T-helper 17 cell (primary cell): ENCODE measurements around the gene KIAA0753. TPM values are rescaled to one million over a fixed set of nuclear protein-coding genes. Genes with fewer than 3 reads are reported as not detected.

Experiments used
- ATAC-seq: fragments of 150-1000 bp; cut with Tn5 transposase; 2 replicates; pipeline ENCODE4 v1.10.0; 2021; ENCODE audit warnings: mild to moderate bottlenecking, moderate library complexity
- DNase-seq, 3 donors: peaks; one replicate each; pipeline versions ENCODE4 v3.0.0 to v3.0.0-alpha.2; 2020 to 2021
- H3K9me3 ChIP-seq: one replicate; pipeline ENCODE4 v1.7.0; 2013; ENCODE audit warnings: low read length, mild to moderate bottlenecking; ENCODE audit not compliant: control insufficient read depth, poor library complexity, severe bottlenecking
- H3K27ac Mint-ChIP-seq: one replicate; pipeline ENCODE4 v1.8.0; 2022; ENCODE audit warnings: mild to moderate bottlenecking, moderate library complexity, mixed read lengths
- H3K27me3 Mint-ChIP-seq: one replicate; pipeline ENCODE4 v1.8.0; 2022; ENCODE audit warnings: mixed read lengths
- H3K36me3 Mint-ChIP-seq: one replicate; pipeline ENCODE4 v1.8.0; 2022; ENCODE audit warnings: low read depth, mixed read lengths
- H3K4me1 Mint-ChIP-seq: one replicate; pipeline ENCODE4 v1.8.0; 2022; ENCODE audit warnings: mild to moderate bottlenecking, mixed read lengths
- H3K4me3 Mint-ChIP-seq: one replicate; pipeline ENCODE4 v1.8.0; 2022; ENCODE audit warnings: mild to moderate bottlenecking, moderate library complexity, mixed read lengths
- total RNA-seq, 4 donors: library from RNA in 2 of 4; stranded (reverse) in 2 of 4; gene quantifications; one replicate each; pipeline ENCODE4 v1.2.3 and lab custom pipeline; 2022 to 2026

KIAA0753 gene
- total RNA-seq (10 to 100 TPM; 10.8 to 12.1 TPM), total RNA-seq (lab: John Stamatoyannopoulos, UW) (12.6 to 23.2 reads per million in 2 donors)

DNA sequence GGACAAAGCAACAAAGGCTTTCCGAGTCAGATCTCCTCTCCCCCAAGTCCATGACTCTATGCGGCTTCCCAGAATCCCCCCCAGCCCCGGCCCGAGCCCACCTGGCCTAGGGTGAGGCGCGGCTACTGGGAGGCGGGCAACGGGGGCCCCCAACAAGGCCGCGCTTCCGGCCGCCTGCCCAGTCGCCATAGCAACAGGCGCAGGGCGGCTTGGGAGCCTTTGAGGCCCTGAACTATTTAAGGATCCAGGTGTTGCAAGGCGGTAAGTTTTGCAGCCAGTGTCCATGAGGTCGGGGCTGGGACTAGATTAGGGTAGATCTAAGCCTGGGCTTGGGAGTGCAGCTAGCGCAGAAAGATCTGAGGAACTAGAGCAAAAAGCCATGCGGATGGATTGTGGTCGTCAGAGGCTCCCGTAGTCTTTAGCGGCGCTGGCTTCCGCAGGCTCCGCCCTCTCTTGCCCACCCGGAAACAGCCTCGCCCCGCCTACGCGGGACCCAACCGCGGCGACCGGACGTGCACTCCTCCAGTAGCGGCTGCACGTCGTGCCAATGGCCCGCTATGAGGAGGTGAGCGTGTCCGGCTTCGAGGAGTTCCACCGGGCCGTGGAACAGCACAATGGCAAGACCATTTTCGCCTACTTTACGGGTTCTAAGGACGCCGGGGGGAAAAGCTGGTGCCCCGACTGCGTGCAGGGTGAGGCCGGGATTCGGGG, at the start of gene KIAA0753, which contains the start of gene TXNDC17:
Gene KIAA0753, minus strand, starts transcription at position 176 of the 711 bp plus-strand sequence. CDS start 5,608 bp downstream, outside the sequence.
Gene TXNDC17, plus strand, starts transcription at position 525 of the 711 bp plus-strand sequence. Its CDS starts 23 bp downstream, at position 548.
- Mint-ChIP-seq H3K27ac (peak within 1 kb of the TSS; percentile 95), H3K4me3 (peak within 1 kb of the TSS; percentile 94), H3K27me3 (no peaks in the 10 kb centered on the region), H3K36me3 (no peaks in the 10 kb centered on the region), H3K4me1 (peaks cover 48% of the 10 kb centered on the region)
- no peaks in the 10 kb centered on the region for H3K9me3 ChIP-seq
- peak; percentile 77 to 78 (median 78) for DNase-seq
- ATAC-seq, result peak; percentile 88

- no peak for ATAC-seq
- Mint-ChIP-seq H3K27me3 (peaks cover 85% of the 10 kb centered on the region), H3K36me3 (peaks cover 6% of the 10 kb centered on the region), H3K27ac (no peak overlapping the region), H3K4me1 (peaks cover 7% of the 10 kb centered on the region), H3K4me3 (no peak overlapping the region)
- no peaks in the 10 kb centered on the region for H3K9me3 ChIP-seq
- no peak for DNase-seq
These were observed 48.4 kb upstream of the KIAA0753 start for GRCh38 chr17:6688944-6689343.

- no peak overlapping the region for H3K27ac Mint-ChIP-seq
- no peaks in the 10 kb centered on the region for H3K9me3 ChIP-seq
- peaks cover 63% of the 10 kb centered on the region for H3K27me3 Mint-ChIP-seq
- DNase-seq (no peak), ATAC-seq (no peak)
- peaks cover 7% of the 10 kb centered on the region for H3K4me1 Mint-ChIP-seq
- H3K36me3 Mint-ChIP-seq, result peaks cover 6% of the 10 kb centered on the region
- H3K4me3 Mint-ChIP-seq, result no peak overlapping the region
These were observed 45.5 kb upstream of the KIAA0753 start for GRCh38 chr17:6686026-6686425.

GRCh38 chr17:6684881-6685767, 44.6 kb upstream of the KIAA0753 start:
- H3K27ac Mint-ChIP-seq, result no peak overlapping the region
- H3K27me3 Mint-ChIP-seq, result peaks cover 55% of the 10 kb centered on the region
- H3K36me3 Mint-ChIP-seq, result peaks cover 6% of the 10 kb centered on the region
- DNase-seq (no peak), ATAC-seq (no peak)
- H3K4me3 Mint-ChIP-seq, result no peak overlapping the region
- no peaks in the 10 kb centered on the region for H3K9me3 ChIP-seq
- peaks cover 7% of the 10 kb centered on the region for H3K4me1 Mint-ChIP-seq

- DNase-seq (no peak), ATAC-seq (no peak)
- peaks cover 6% of the 10 kb centered on the region for H3K36me3 Mint-ChIP-seq
- no peak overlapping the region for H3K4me3 Mint-ChIP-seq
- no peaks in the 10 kb centered on the region for H3K9me3 ChIP-seq
- peaks cover 7% of the 10 kb centered on the region for H3K4me1 Mint-ChIP-seq
- peaks cover 48% of the 10 kb centered on the region for H3K27me3 Mint-ChIP-seq
- no peak overlapping the region for H3K27ac Mint-ChIP-seq
These were observed 43.9 kb upstream of the KIAA0753 start for GRCh38 chr17:6684460-6684783.

- ATAC-seq (no peak), DNase-seq (no peak)
- peaks cover 7% of the 10 kb centered on the region for H3K4me1 Mint-ChIP-seq
- H3K4me3 Mint-ChIP-seq, result no peak overlapping the region
- H3K27ac Mint-ChIP-seq, result no peak overlapping the region
- peaks cover 6% of the 10 kb centered on the region for H3K36me3 Mint-ChIP-seq
- H3K27me3 Mint-ChIP-seq, result peaks cover 50% of the 10 kb centered on the region
- no peaks in the 10 kb centered on the region for H3K9me3 ChIP-seq
These were observed 43.4 kb upstream of the KIAA0753 start for GRCh38 chr17:6683730-6684459.

- Mint-ChIP-seq H3K36me3 (peaks cover 6% of the 10 kb centered on the region), H3K27ac (no peak overlapping the region), H3K4me1 (peaks cover 11% of the 10 kb centered on the region), H3K4me3 (no peak overlapping the region), H3K27me3 (peaks cover 56% of the 10 kb centered on the region)
- no peaks in the 10 kb centered on the region for H3K9me3 ChIP-seq
- ATAC-seq (no peak), DNase-seq (no peak)
These were observed 42.7 kb upstream of the KIAA0753 start for GRCh38 chr17:6683081-6683684.

DNA sequence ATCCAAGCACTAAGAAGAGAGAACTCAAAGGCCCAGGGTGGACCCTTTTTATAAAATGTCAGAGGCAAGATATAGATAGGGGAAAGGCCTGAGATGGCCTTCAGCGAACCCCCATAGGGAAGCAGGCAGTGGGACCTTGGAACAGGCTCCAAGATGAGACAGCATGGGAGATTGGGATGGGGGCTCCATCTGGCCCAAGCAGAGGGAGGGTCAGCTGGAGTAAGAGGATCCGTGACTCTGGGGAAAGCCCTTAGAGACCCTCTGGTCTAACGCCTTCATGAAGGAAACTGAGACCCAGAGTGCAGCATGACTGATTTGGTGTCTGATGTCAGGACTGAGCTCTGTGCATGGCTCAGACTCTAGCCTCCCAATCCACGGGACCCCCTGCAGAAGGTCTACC, 41.8 kb upstream of the KIAA0753 start:
- H3K9me3 ChIP-seq, result no peaks in the 10 kb centered on the region
- Mint-ChIP-seq H3K27ac (no peak overlapping the region), H3K4me1 (peaks cover 15% of the 10 kb centered on the region), H3K36me3 (peaks cover 6% of the 10 kb centered on the region), H3K4me3 (no peak overlapping the region), H3K27me3 (peaks cover 54% of the 10 kb centered on the region)
- DNase-seq (no peak), ATAC-seq (no peak)

DNA sequence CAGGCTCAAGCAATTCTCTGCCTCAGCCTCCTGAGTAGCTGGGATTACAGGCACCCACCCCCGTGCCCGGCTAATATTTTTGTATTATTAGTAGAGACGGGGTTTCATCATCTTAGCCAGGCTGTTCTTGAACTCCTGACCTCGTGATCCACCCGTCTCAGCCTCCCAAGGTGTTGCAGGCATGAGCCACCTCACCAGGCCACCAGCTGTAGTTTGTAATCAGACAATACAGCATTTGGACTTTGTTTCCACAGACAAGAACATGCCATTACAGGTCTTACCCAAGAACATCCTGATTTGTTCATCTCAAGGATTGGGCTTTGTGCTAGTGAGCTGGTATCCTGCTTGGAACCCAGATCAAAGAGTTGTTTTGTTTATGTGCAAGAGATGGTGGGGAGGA, 41.2 kb upstream of the KIAA0753 start:
- no peak overlapping the region for H3K4me3 Mint-ChIP-seq

DNA sequence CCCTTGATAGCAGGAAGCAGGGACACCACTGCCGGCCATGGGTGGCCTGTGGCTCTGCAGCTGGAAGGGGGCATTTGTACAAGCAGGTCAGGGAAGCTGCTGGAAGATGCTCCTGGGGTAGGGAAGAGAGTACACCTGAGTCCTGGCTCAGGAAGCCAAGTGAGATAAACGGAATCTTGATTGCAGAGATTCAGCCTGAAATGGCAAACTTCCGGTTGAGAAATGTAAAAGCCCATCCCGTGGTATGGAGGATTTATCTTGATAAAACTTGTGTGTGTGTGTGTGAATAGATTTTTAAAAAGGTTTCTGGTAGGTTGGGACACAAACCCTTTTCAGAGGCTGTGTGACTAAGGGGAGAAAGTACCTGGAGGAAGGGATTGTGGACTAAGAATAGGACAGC, 40.7 kb upstream of the KIAA0753 start:
- peaks cover 12% of the 10 kb centered on the region for H3K4me1 Mint-ChIP-seq
- no peak for ATAC-seq
- H3K27ac Mint-ChIP-seq, result no peak overlapping the region
- no peak overlapping the region for H3K4me3 Mint-ChIP-seq
- peaks cover 2% of the 10 kb centered on the region for H3K36me3 Mint-ChIP-seq
- no peaks in the 10 kb centered on the region for H3K9me3 ChIP-seq
- no peak for DNase-seq
- peaks cover 43% of the 10 kb centered on the region for H3K27me3 Mint-ChIP-seq

More for the DNA sequence above, 41.2 kb upstream of the KIAA0753 start:
- H3K27me3 Mint-ChIP-seq, result peaks cover 47% of the 10 kb centered on the region
- peaks cover 12% of the 10 kb centered on the region for H3K4me1 Mint-ChIP-seq
- ATAC-seq (no peak), DNase-seq (no peak)
- peaks cover 2% of the 10 kb centered on the region for H3K36me3 Mint-ChIP-seq
- no peak overlapping the region for H3K27ac Mint-ChIP-seq
- no peaks in the 10 kb centered on the region for H3K9me3 ChIP-seq

DNA sequence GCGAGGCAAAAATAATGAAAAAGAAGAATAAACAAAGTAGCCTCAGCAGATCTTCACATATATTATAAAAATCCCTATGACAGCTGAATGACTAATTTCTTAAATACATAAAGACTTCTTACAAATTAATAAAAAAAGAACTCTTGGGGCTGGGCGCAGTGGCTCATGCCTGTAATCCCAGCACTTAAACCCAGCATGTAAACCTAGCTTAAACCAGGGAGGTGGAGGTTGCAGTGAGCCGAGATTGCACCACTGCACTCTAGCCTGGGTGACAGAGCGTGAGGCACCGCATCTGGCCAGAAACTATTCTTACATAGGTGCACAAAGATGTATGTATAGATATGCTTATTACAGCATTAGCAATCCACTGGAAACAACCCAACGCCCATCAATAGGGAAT, 38.7 kb upstream of the KIAA0753 start:
- H3K36me3 Mint-ChIP-seq, result peaks cover under 1% of the 10 kb centered on the region
- H3K4me1 Mint-ChIP-seq, result peaks cover 15% of the 10 kb centered on the region
- no peak overlapping the region for H3K27ac Mint-ChIP-seq
- H3K27me3 Mint-ChIP-seq, result peaks cover 27% of the 10 kb centered on the region
- no peak for DNase-seq
- no peak for ATAC-seq
- no peak overlapping the region for H3K4me3 Mint-ChIP-seq
- H3K9me3 ChIP-seq, result no peaks in the 10 kb centered on the region

- H3K36me3 Mint-ChIP-seq, result no peaks in the 10 kb centered on the region
These were observed 37.4 kb upstream of the KIAA0753 start for GRCh38 chr17:6677946-6678345.

More at GRCh38 chr17:6677946-6678345, 37.4 kb upstream of the KIAA0753 start:
- no peaks in the 10 kb centered on the region for H3K9me3 ChIP-seq
- Mint-ChIP-seq H3K27ac (peak overlapping the region; percentile 83), H3K27me3 (peaks cover 24% of the 10 kb centered on the region), H3K4me1 (peaks cover 15% of the 10 kb centered on the region), H3K4me3 (no peak overlapping the region)
- ATAC-seq (no peak), DNase-seq (no peak)
